Activated CD4-positive, alpha-beta T cell treated with anti-CD3 and anti-CD28 coated beads, Interleukin-2, amount 50 U/mL, for 48 hours (primary cell): Measurements from ENCODE around the gene CFAP58.
A peak's percentile ranks its signal among the peaks of the same experiment; 100 is the strongest.

Source experiments
- DNase-seq, 2 experiments: peaks; one replicate each; pipeline ENCODE4 v3.0.0-alpha.2; 2020

Gene CFAP58, protein sequence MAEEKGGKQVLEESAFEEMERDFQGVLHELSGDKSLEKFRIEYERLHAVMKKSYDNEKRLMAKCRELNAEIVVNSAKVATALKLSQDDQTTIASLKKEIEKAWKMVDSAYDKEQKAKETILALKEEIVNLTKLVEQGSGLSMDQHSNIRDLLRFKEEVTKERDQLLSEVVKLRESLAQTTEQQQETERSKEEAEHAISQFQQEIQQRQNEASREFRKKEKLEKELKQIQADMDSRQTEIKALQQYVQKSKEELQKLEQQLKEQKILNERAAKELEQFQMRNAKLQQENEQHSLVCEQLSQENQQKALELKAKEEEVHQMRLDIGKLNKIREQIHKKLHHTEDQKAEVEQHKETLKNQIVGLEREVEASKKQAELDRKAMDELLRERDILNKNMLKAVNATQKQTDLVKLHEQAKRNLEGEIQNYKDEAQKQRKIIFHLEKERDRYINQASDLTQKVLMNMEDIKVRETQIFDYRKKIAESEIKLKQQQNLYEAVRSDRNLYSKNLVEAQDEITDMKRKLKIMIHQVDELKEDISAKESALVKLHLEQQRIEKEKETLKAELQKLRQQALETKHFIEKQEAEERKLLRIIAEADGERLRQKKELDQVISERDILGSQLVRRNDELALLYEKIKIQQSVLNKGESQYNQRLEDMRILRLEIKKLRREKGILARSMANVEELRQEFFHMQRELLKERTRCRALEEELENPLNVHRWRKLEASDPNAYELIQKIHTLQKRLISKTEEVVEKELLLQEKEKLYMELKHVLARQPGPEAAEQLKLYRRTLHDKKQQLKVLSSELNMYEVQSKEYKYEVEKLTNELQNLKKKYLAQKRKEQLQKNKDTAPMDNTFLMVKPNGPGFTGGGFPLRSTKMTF

DNA sequence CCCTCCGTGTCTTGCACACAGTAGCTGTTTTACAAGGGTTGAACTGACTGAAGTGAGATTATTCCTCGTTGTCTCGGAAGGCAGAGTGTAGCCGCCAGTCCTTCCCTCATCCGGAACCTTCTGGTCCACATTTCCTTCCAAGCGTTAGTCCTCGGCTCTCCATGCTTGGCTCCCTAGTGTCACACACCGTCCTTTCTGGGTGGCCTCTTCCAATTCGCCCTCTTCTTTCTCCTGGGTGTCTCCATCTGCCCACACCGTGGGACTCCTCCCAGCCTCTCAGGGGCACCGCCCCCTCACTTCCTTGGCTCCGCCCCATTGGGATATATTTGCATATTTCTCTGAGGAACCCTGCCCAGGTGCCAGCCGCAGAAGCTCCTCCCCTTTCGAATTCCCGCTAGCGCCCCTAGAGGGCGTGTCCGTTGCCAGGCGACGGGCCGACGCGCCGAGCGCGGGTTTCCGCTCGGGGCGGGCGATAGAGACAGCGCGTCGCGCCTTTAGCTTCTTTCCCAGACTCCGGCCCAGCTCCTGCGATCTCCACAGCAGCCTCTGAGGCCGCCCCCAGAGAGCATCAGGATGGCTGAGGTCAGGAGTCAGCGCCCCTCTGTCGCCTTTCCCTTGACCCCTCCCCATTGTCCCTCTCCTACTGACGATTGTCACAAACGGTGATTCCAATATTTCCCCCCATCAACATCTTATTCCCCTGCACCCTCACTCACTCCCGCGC, at the start of gene CFAP58:
CFAP58 (plus strand) TSS at position 509 of the 724 bp plus-strand sequence; CDS start at position 574, 65 bp downstream.
- DNase-seq, result peak; percentile 89 to 92

DNA sequence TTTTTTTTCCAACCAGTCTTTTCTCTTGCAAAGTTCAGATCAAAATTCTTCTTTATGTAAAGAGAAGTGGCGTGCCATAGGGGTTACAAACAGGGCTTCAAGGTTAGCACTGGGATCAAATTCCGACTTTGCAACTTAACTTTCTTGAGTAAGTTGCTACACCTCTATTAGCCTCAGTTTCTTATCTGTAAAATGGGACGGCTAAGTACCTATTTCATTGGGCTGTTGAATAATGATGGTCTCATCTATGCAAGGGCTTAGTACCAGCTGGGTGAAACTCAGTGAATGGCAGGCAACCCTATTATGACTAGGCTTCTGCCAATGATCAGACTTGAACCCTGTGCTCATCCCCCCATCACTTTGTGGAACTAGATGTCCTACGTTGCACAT, 49.3 kb upstream of the CFAP58 start:
- no peak for DNase-seq

DNA sequence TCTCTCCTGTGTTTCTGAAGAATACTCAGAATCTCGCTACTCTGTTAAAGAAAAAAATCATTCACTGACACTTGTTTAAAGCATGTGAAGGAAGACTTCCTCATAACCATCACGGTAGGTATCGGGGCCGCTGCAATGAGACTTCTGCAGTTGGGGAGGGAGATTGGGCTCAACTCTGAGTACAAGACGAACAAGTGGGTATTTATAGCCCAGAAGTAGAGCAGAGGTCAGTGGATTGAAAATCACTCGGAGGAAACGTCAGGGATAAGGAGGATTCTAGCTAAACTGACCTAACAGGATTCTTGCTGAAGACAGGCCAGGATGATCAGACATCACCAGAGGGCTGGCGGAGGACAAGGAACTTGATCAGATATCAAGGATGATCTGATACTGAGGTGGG, 48.7 kb upstream of the CFAP58 start:
- no peak for DNase-seq

DNA sequence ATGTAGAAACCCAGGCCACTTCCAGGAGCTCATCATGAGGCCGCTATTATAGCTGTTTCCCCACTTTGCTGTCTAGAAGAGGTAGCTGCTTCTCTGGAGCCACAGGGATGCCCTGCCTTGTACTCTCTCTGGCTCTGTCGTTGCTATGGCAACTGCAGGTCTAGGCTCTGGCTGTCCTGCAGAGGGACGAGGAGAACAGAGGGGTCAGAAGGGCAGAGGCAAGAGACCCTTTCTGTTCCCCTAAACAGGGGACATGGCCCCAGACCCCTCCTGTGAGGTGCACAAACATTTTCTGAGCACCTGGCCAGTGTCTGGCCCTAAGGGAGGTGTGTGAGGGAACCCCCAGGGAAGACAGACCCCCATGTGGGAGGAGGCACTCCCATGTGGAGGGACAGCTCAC, 46.7 kb upstream of the CFAP58 start:
- no peak for DNase-seq

DNA sequence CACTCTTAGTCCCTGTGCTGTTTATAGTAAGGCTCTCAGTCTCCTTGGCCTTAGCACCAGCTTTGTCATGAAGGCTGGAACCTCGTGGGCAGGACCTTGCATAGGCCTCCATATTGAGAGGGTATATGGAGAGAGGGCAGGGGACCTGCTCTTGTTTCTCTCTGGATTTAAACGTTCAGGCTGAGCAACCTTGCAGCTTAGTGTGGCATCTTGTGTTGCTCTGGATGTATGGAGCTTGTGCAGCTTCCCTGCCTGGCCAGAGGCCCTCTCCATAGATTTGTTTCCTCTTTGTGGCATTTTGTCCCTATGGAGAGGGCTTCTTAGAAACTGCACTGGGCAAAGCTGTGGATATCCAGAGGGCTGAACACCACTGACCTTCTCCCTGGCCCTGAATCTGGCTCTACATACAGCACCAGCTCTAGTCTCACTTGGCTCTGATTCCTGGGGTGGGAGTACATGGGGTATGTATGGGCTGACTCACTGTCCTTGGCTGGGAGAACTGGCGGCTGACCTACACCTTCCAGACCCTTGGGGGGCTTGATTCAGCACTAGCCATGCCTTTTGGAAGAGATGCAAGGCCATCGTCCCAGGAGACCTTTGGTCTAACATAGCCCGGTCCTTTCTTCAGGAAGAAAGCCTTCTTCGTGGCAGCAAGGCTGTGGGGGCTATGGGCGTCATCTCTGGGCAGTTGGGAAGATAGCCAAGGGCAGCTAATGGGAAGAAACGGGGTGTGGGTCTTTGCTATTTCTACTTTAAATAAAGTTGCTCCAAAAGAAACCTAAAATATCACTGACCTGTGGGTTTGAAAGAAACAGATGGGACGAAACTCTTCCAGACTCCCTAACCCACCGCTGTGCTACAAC, 45.8 kb upstream of the CFAP58 start:
- DNase-seq, result no peak

DNA sequence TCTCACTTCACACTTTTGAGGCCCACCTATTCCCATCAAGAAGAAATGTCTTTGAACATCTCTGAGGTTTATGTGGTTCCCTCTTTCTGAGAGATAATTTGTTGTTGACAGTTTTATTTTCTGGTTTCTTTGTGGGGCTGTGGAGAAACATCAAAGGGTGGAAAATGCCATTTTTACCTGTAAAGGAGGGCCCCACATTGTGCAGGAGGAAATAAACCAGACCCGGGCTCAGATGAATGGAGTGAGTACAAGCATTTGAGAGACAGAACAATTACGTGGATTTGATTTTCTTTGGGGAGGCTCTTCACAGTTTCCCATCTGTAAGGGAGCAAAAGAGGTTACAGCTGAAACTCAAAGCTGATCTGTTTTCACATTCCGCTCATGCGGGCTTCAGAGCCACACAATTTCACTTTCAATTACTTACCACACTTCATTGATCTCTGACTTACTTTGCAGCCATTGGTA, 45.2 kb upstream of the CFAP58 start:
- DNase-seq, result no peak

DNA sequence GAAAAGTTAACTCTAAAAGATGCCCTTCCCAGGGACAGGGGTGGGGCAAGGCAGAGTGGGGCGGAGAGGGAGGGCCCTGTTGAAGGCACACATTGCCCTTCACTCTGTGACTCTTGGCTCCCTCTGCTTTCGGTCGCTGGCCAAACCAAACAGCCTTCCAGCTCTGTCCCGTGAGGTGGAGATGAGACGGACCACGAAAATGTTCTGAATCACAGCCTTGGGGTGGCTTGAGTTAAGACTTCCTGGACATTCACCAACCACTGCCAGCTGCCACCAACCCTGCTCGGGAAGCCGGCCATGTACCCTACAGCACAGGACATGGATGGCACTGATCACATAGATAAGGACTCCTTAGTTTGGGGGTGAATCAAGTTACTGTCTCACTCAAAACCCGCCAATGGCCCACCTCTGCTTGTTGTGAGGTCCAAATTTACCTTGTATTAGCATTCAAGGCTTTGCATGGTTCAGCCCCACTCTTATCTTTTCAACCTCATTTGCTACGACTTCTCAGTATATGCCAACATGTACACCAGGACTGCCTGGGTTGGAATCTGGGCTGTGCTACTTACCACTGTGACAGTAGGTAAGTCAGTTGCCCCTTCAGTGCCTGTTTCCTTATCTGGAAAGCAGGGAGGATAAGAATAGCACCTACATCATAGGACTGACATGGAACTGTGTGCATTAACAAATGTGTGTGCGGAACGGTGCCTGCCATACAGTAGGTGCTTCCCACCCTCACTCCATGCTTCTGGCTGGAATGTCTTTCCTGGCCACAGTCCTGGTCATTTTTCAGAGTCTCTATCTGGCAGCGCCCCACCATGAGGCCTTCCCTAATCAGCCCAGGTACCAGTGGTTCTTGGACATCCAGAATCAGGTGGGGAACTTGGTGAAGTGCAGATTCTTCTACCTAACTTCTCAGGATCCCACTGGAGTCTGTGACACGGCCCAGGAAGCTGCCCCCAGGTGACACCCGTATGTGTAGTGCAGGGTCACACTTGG, 43.4 kb upstream of the CFAP58 start:
- DNase-seq, result no peak

DNA sequence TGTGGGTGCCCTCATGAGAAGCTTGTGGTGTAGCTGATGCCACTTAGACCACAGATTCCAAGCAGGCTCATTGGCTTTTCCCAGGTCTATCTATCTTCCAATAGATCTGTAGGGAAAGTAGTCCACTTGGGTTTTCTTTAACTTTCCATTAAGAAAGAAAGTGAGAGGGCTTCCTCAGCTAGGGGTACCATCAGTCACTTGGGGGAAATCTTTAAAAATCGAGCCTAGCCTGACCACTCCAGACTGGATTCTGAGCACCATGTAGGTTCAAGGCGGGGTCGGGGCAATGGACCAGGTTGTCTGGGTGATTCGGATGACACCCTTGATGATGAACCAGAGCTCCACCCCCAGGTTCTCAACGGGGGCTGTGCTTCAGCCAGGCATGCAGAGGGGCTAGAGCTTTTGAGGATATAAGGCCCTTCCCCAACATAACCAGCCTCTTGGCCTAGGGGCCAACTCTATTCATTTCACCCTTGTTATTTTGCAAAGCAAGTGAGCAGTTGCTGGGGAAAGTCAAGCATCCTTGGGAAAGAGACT, 42.4 kb upstream of the CFAP58 start:
- DNase-seq, result no peak

DNA sequence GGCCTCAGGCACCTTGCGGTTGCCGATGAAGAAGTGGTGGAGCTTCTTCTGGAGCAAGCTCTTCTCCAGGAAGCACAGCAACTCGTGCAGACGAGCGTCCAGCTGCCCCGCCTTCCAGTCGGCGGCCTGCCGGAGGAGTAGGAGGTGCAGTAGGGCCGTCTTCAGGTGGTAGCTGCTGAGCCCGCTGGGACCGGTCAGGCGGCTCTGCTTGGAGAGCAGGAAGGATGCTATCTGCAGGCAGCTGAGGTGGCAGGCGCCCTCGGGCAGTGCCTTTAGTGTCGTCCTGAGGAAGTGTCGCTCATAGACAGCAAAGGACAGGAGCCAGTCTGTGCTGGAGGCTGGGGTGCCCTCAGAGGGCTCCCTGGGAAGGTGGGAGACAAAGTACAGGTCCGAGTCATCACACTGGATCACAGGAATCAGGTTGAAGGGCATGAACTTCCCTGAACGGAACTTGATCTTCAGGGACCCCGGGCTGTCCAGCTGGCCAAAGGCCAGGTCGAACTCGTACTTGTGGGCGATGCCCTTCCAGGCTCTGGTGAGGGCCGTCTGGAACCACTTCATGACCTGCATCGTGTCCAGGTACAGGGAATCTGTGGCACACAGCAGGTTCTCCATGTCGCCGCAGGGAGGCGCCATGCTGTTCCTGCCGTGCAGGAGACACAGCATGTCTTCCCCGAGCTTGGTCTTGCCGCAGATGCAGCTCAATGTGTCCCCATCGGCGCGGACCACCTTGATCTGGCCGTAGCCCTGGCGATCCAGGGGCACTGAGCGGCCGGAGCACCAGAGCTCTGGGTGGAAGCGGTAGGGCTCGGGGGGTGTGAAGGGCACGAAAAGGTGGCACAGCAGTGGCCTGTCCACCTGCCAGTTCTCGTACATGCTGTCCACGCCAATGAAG, 38.8 kb upstream of the CFAP58 start:
- no peak for DNase-seq

DNA sequence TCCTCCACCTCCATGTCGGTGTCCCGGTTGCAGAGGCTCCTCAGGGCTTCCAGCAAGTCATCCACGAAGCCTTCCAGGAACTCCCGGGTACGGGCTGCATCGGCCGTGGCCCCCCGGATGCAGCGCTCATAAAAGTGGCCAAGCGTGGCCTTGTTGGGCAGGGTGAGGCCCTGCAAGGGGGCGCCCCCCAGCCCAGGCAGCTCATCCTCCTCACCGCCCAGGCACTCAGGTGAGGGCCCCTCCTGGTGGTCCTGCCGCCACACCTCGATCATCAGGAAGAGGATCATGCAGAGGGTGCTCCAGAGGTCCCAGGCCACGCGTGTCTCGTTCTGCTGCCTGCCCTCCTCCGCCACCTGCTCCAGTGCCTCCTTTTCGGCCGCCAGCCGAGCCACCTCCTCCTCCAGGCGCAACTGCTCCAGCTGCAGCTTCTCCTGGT, 38.1 kb upstream of the CFAP58 start:
- no peak for DNase-seq

DNA sequence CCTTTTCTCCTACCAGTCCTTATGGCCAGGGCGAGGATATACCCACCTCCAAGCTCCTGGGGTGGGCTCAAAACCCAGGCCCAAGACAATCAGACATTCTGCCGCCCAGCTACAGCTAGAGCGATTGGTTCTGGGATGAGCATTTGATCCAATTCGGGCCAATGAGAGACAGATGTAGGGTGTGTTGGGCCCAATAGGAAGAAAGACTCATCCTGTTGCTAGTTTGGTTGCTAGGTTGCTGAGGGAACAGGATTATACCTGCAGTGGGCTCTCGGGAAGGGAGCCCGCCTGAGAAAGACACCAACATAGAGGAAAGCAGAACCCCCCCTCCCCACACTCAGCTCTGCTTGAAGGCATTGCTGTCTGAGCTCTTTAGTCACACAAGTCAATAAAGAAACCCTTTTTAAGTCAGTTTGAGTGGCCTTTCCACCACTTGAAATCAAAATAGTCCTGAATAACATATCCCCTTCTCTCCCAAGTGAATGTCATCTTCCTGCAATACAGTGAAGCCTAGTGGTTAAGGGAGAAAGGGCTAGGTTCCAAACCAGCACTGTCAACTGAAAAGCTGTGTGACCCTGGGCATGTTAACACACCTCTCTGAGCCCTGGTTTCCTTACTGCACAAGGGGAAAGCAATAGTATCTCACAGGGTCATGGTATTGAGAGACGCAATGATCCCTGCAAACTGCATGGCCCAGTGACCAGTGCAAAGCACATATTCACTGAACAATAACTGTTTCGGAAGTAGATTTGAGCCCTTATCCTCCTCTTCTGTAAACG, 37.1 kb upstream of the CFAP58 start:
- no peak for DNase-seq

DNA sequence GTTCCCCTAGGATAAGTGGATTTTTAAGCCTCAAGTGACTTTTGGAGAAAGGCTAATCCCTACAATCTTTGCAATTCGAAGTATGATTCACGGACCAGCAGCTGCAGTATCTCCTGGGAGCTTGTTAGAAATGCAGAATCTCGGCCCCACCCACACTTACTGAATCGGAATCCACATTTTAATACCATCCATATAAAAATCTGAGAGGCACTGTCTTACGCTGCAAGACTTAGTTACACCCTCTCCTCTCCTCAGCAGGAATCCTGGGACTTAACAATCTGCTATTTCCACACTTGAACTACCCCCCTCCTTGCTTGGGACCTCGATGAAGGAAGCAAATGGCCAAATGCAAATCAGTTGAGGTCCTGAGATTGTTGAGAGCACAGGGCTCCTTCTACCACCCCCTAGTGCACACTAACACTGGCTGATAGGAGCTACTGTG, 36.3 kb upstream of the CFAP58 start:
- no peak for DNase-seq

DNA sequence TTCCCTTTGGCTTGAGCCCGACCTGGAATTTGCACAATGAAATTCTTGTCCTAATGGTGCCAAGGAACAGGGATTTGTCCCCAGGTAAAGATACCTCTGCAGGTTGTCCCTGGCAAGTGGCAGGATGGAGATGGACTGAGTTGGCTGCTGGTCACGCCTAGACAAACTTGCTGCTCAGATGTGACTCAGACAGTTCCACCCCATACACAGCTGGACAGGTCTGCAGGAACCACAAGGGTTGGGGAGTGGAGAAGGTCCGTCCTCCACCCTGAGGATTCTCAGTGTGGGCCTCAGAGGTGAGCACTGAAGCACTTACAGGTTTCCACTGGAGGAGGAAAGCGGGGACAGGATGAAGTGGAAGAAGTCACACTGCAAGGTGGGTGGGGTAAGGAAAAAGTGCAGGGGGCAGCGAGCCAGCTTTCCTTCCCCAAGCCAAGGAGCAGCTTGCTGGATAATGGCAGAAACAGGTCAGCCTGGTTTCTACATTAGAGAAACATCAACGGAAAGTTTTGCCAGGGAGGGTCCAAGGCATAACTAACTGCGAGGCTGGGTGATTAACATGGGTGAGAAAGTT, 35.8 kb upstream of the CFAP58 start:
- no peak for DNase-seq

DNA sequence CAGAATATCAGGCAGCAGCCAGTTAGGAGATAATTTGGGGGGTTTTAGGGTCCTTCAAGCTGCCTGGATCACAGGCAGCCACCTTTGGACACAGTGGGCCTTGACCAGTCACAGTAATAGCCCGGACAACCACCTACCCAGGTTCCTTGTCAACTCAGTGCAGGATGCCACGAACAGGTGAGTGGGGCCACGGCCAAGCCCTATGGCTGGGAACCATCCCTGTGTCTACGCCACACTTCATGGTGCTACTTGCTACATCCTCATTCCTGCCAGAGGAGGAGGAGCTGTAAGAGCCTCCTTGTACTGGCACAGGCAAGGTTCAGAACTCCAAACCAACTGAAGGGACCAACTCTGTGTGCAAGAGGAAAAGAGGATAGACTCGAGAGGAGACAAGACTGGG, 35.3 kb upstream of the CFAP58 start:
- no peak for DNase-seq

DNA sequence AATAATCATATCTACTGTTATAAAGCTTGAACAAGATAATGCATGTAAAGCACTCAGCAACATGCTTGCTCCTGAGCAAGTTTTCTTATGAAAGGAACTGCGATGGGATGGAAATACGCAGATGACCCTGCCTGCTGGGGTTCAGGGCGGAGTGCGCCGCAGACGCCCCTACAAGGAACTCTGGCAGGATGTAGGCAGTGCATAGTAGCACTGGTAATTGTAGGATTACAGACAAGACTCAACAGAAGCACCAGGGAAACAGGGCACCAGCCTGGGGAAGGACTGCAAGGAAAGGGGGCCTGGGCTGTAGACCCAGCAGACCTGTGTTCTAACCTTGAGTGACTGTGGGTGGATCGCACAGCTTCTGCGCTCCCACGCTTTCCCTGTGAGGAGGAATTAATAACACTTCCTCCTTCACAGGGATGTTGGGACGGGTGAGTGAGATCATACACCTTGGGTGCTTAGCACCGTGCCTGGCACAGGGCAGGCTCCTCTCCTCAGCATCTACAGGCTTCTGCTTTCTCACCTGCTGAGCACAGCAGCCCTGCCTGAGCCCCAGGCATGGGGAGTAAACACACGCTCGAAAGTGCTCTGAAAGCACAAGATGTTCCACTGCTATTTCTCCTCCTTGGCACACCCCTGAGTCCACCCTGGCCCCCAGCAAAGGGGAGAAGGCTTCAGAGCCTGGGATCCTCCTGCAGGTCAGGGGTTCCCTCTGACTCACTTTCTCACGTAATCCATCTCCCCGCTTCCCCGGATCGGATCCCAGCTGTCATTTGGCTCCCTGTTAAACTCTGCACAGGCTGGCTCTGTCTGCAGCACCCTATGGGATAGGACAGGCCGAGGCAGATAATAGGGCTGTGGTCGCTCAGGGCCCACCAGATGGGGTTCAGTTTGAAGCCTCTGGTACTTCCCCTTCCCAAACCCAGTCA, 34.6 kb upstream of the CFAP58 start:
- DNase-seq, result no peak

DNA sequence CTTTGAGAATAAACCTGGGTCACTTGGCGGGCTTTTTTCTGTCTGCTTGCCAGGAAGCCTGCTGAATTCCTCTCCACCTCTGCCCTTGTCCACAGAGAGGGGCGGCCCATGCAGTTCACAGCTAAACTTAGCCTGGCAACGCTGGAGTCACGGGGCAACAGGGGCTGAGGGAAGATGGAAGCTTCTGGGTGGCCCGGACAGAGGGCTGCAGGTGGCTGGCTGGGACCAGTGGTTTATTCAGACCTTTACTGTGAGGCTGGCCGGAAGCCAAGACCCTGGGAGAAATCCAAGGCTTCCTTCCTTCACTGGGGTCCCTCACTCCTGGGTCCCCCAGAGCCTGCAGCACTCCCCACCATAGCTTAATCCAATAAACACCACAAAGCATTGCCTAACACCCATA, 32.4 kb upstream of the CFAP58 start:
- no peak for DNase-seq
